ENCODE measurements around the gene CCDC134.

CCDC134 gene

GRCh38 chr22:41762980-41763779 lies 37.3 kb upstream of the CCDC134 start:
- Histone ChIP-seq H3K27me3 (no peaks in the 10 kb centered on the region), H3K4me1 (ENCODE audit: control insufficient read depth in 1 of 2, insufficient read depth in 1 of 2, low read depth in 1 of 2, low read length in 1 of 2) (no peaks in the 10 kb centered on the region), H3K9me3 (no peaks in the 10 kb centered on the region), H3K27ac (no peak overlapping the region), H3K36me3 (no peaks in the 10 kb centered on the region), H3K4me3 (ENCODE audit: low read depth in 1 of 2, low read length in 1 of 2) (no peak overlapping the region)
- TF ChIP-seq CTCF (IDR thresholded peaks at IDR 0.05) = no peak

GRCh38 chr22:41766476-41766875 lies 34.0 kb upstream of the CCDC134 start:
- Histone ChIP-seq H3K9me3 (no peaks in the 10 kb centered on the region), H3K27me3 (no peaks in the 10 kb centered on the region), H3K4me1 (ENCODE audit: control insufficient read depth in 1 of 2, insufficient read depth in 1 of 2, low read depth in 1 of 2, low read length in 1 of 2) (no peaks in the 10 kb centered on the region), H3K4me3 (ENCODE audit: low read depth in 1 of 2, low read length in 1 of 2) (no peak overlapping the region), H3K36me3 (no peaks in the 10 kb centered on the region), H3K27ac (no peak overlapping the region)
- no peak for TF ChIP-seq CTCF (IDR thresholded peaks at IDR 0.05)

- TF ChIP-seq CTCF (IDR thresholded peaks at IDR 0.05) = no peak
- H3K27me3 ChIP-seq = no peaks in the 10 kb centered on the region
- no peaks in the 10 kb centered on the region for H3K4me1 ChIP-seq (ENCODE audit: control insufficient read depth in 1 of 2, insufficient read depth in 1 of 2, low read depth in 1 of 2, low read length in 1 of 2)
- no peak overlapping the region for H3K27ac ChIP-seq
- H3K4me3 ChIP-seq (ENCODE audit: low read depth in 1 of 2, low read length in 1 of 2) = no peak overlapping the region
- no peaks in the 10 kb centered on the region for H3K36me3 ChIP-seq
- no peaks in the 10 kb centered on the region for H3K9me3 ChIP-seq
Measured at GRCh38 chr22:41768430-41768829, 32.0 kb upstream of the CCDC134 start.

- Histone ChIP-seq H3K4me3 (ENCODE audit: low read depth in 1 of 2, low read length in 1 of 2) (no peak overlapping the region), H3K9me3 (no peaks in the 10 kb centered on the region), H3K36me3 (no peaks in the 10 kb centered on the region), H3K27ac (no peak overlapping the region), H3K4me1 (ENCODE audit: control insufficient read depth in 1 of 2, insufficient read depth in 1 of 2, low read depth in 1 of 2, low read length in 1 of 2) (no peaks in the 10 kb centered on the region), H3K27me3 (no peaks in the 10 kb centered on the region)
- TF ChIP-seq CTCF (IDR thresholded peaks at IDR 0.05) = no peak
Measured at GRCh38 chr22:41770715-41771468, 29.6 kb upstream of the CCDC134 start.

- no peak overlapping the region for H3K27ac ChIP-seq
Measured at GRCh38 chr22:41772198-41772597, 28.3 kb upstream of the CCDC134 start.

More at GRCh38 chr22:41772198-41772597, 28.3 kb upstream of the CCDC134 start:
- Histone ChIP-seq H3K4me3 (ENCODE audit: low read depth in 1 of 2, low read length in 1 of 2) (no peak overlapping the region), H3K27me3 (no peaks in the 10 kb centered on the region), H3K36me3 (no peaks in the 10 kb centered on the region), H3K4me1 (ENCODE audit: control insufficient read depth in 1 of 2, insufficient read depth in 1 of 2, low read depth in 1 of 2, low read length in 1 of 2) (no peaks in the 10 kb centered on the region), H3K9me3 (no peaks in the 10 kb centered on the region)
- no peak for TF ChIP-seq CTCF (IDR thresholded peaks at IDR 0.05)

Data from neutrophil (primary cell).